ENCODE data around the gene STK40.

Gene STK40

GRCh38 chr1:36305915-36306209, 79.9 kb downstream of the STK40 start:
- H2AFZ ChIP-seq (ENCODE audit: low read length): no peak overlapping the region
- H3K36me3 ChIP-seq (replicated peaks; ENCODE audit: insufficient read depth, low read length): peaks cover 11% of the 10 kb centered on the region
- H3K79me2 ChIP-seq (ENCODE audit: low read length): no peaks in the 10 kb centered on the region
- H3K4me1 ChIP-seq (ENCODE audit: low read length): no peaks in the 10 kb centered on the region
- no peak for TF ChIP-seq CTCF (IDR thresholded peaks at IDR 0.05; ENCODE audit: low read length)
- no peak for TF ChIP-seq EZH2 (optimal IDR thresholded peaks at IDR 0.05; ENCODE audit: low read depth, low read length)
- TF ChIP-seq EZH2phosphoT487 (IDR thresholded peaks at IDR 0.05; ENCODE audit: low read length): no peak
- H3K9me2 ChIP-seq (replicated peaks; ENCODE audit: insufficient read depth, low read length): no peaks in the 10 kb centered on the region
- H3K9me3 ChIP-seq (replicated peaks; ENCODE audit: insufficient read depth, low read length): no peaks in the 10 kb centered on the region
- no peak for DNase-seq
- no peaks in the 10 kb centered on the region for H3K27me3 ChIP-seq (replicated peaks; ENCODE audit: insufficient read depth, low read length)
- no peak overlapping the region for H3K27ac ChIP-seq (ENCODE audit: low read length)
- peak overlapping the region; percentile 61 for H3K4me3 ChIP-seq (ENCODE audit: low read length)
- H3F3A ChIP-seq (ENCODE audit: insufficient read depth, low read length): no peaks in the 10 kb centered on the region; the same call in 1 of the 2 replicates
- H3K9ac ChIP-seq (ENCODE audit: low read length): no peak overlapping the region; the same call in 1 of the 2 replicates
- H3K4me2 ChIP-seq (ENCODE audit: low read depth, low read length): peak overlapping the region; percentile 80; the same call in 1 of the 2 replicates
- H4K20me1 ChIP-seq (ENCODE audit: insufficient read depth, low read length): no peaks in the 10 kb centered on the region

GRCh38 chr1:36304970-36305914, 80.5 kb downstream of the STK40 start:
- Histone ChIP-seq H3K4me2 (ENCODE audit: low read depth, low read length) (no peak overlapping the region), H3F3A (ENCODE audit: insufficient read depth, low read length) (no peaks in the 10 kb centered on the region; the same call in 1 of the 2 replicates), H3K36me3 (replicated peaks; ENCODE audit: insufficient read depth, low read length) (peaks cover 14% of the 10 kb centered on the region), H3K27ac (ENCODE audit: low read length) (no peak overlapping the region), H3K4me3 (ENCODE audit: low read length) (no peak overlapping the region), H3K9me2 (replicated peaks; ENCODE audit: insufficient read depth, low read length) (no peaks in the 10 kb centered on the region), H3K4me1 (ENCODE audit: low read length) (no peaks in the 10 kb centered on the region), H3K9ac (ENCODE audit: low read length) (no peak overlapping the region), H3K27me3 (replicated peaks; ENCODE audit: insufficient read depth, low read length) (no peaks in the 10 kb centered on the region), H3K79me2 (ENCODE audit: low read length) (no peaks in the 10 kb centered on the region), H2AFZ (ENCODE audit: low read length) (no peak overlapping the region), H4K20me1 (ENCODE audit: insufficient read depth, low read length) (no peaks in the 10 kb centered on the region), H3K9me3 (replicated peaks; ENCODE audit: insufficient read depth, low read length) (no peaks in the 10 kb centered on the region)
- TF ChIP-seq CTCF (IDR thresholded peaks at IDR 0.05; ENCODE audit: low read length): no peak
- no peak for TF ChIP-seq EZH2 (optimal IDR thresholded peaks at IDR 0.05; ENCODE audit: low read depth, low read length)
- TF ChIP-seq EZH2phosphoT487 (IDR thresholded peaks at IDR 0.05; ENCODE audit: low read length): no peak
- no peak for DNase-seq

GRCh38 chr1:36304521-36304920, 81.2 kb downstream of the STK40 start:
- Histone ChIP-seq H3K9ac (ENCODE audit: low read length) (no peak overlapping the region), H3K9me3 (replicated peaks; ENCODE audit: insufficient read depth, low read length) (no peaks in the 10 kb centered on the region), H3K27ac (ENCODE audit: low read length) (no peak overlapping the region), H4K20me1 (ENCODE audit: insufficient read depth, low read length) (no peaks in the 10 kb centered on the region), H3K79me2 (ENCODE audit: low read length) (no peaks in the 10 kb centered on the region), H3K4me3 (ENCODE audit: low read length) (no peak overlapping the region), H3K4me2 (ENCODE audit: low read depth, low read length) (no peak overlapping the region), H3K9me2 (replicated peaks; ENCODE audit: insufficient read depth, low read length) (no peaks in the 10 kb centered on the region), H3F3A (ENCODE audit: insufficient read depth, low read length) (no peaks in the 10 kb centered on the region; the same call in 1 of the 2 replicates), H2AFZ (ENCODE audit: low read length) (no peak overlapping the region), H3K36me3 (replicated peaks; ENCODE audit: insufficient read depth, low read length) (peaks cover 17% of the 10 kb centered on the region), H3K27me3 (replicated peaks; ENCODE audit: insufficient read depth, low read length) (no peaks in the 10 kb centered on the region), H3K4me1 (ENCODE audit: low read length) (no peaks in the 10 kb centered on the region)
- DNase-seq: no peak
- TF ChIP-seq EZH2 (optimal IDR thresholded peaks at IDR 0.05; ENCODE audit: low read depth, low read length) (no peak), CTCF (IDR thresholded peaks at IDR 0.05; ENCODE audit: low read length) (no peak), EZH2phosphoT487 (IDR thresholded peaks at IDR 0.05; ENCODE audit: low read length) (no peak)

Measured in MM.1S (cell line).